H1 (cell line): ENCODE measurements around the gene EVA1B. TPM values are rescaled to one million over a fixed set of nuclear protein-coding genes. Genes with fewer than 3 reads are reported as not detected.
A peak's percentile ranks its signal among the peaks of the same experiment; 100 is the strongest.

ENCODE experiments used
- CTCF ChIA-PET: fragments of 300-600 bp; sonication (Branson Sonifier 250); formaldehyde crosslinking; loops from one replicate; lab custom pipeline; 2021; ENCODE audit not compliant: partially characterized antibody; lab: Charles Lee
- POLR2A ChIA-PET: fragments of 300-600 bp; sonication (Branson Sonifier 250); formaldehyde crosslinking; loops from one replicate; lab custom pipeline; 2021; ENCODE audit warnings: inconsistent platforms; ENCODE audit not compliant: partially characterized antibody; lab: Charles Lee
- DNase-seq, 2 experiments: peaks; one replicate each; pipeline versions ENCODE4 v3.0.0 to v3.0.0-alpha.2; 2010 to 2022; ENCODE audit warnings: low spot score in 2 of 2, low read depth in 1 of 2, mixed read lengths in 1 of 2
- FAIRE-seq: peaks from 2 replicates; lab custom pipeline; 2011; peaks lifted over from hg19 to GRCh38; lab: Jason Lieb, UNC
- H2AFZ ChIP-seq: 2 replicates; pipeline ENCODE4 v1.8.1; 2012; ENCODE audit warnings: low read length, inconsistent platforms
- H2AK5ac ChIP-seq: 2 replicates; pipeline ENCODE4 v1.6.1; 2013; ENCODE audit warnings: low read depth, low read length
- H2BK120ac ChIP-seq: replicated peaks from 2 replicates; pipeline ENCODE3; 2013; ENCODE audit warnings: low read depth, low read length, inconsistent platforms
- H2BK12ac ChIP-seq: 2 replicates; pipeline ENCODE4 v1.6.1; 2013; ENCODE audit warnings: low read depth, low read length
- H2BK15ac ChIP-seq: 2 replicates; pipeline ENCODE4 v1.6.1; 2013; ENCODE audit warnings: low read length
- H2BK20ac ChIP-seq: 2 replicates; pipeline ENCODE4 v1.6.1; 2013; ENCODE audit warnings: low read length
- H2BK5ac ChIP-seq: 2 replicates; pipeline ENCODE4 v1.6.1; 2013; ENCODE audit warnings: low read depth, low read length
- H3K14ac ChIP-seq: 2 replicates; pipeline ENCODE4 v1.6.1; 2013; ENCODE audit warnings: inconsistent platforms; ENCODE audit not compliant: insufficient read length
- H3K18ac ChIP-seq: 2 replicates; pipeline ENCODE4 v1.6.1; 2013; ENCODE audit warnings: low read length; ENCODE audit errors: extremely low read depth
- H3K23ac ChIP-seq: 2 replicates; pipeline ENCODE4 v1.6.1; 2013; ENCODE audit warnings: inconsistent platforms; ENCODE audit not compliant: insufficient read length
- H3K23me2 ChIP-seq: 2 replicates; pipeline ENCODE4 v1.6.1; 2013; ENCODE audit warnings: low read depth, low read length
- H3K27ac ChIP-seq: 2 replicates; pipeline ENCODE4 v1.6.1; 2011; ENCODE audit warnings: low read depth, low read length, inconsistent platforms
- H3K27me3 ChIP-seq, 4 experiments: replicated peaks in 1 of 4; 1 replicate in 1 of 4; 2 replicates in 3 of 4; pipeline versions ENCODE4 v1.6.1 to v1.8.1; 2011 to 2013; ENCODE audit warnings: low read length in 3 of 4, mild to moderate bottlenecking in 3 of 4, inconsistent platforms in 2 of 4, mixed read lengths in 2 of 4, moderate library complexity in 1 of 4; ENCODE audit not compliant: control insufficient read depth in 3 of 4, insufficient read depth in 3 of 4; ENCODE audit errors: extremely low read depth in 1 of 4
- H3K36me3 ChIP-seq, 4 experiments: 2 replicates each; pipeline versions ENCODE4 v1.6.1 to v1.8.1; 2011 to 2013; ENCODE audit warnings: mild to moderate bottlenecking in 4 of 4, low read length in 3 of 4, moderate library complexity in 2 of 4, control low read depth in 1 of 4, inconsistent platforms in 1 of 4; ENCODE audit not compliant: insufficient read depth in 4 of 4, control insufficient read depth in 2 of 4
- H3K4ac ChIP-seq: replicated peaks from 2 replicates; pipeline ENCODE3; 2013; ENCODE audit warnings: low read length, low read depth, mixed read lengths, inconsistent platforms; ENCODE audit not compliant: insufficient read length
- H3K4me1 ChIP-seq, 4 experiments: replicated peaks in 1 of 4; 1 replicate in 1 of 4; 2 replicates in 3 of 4; pipeline versions ENCODE4 v1.6.1 to v1.8.1; 2011 to 2013; ENCODE audit warnings: low read length in 3 of 4, inconsistent platforms in 2 of 4, mixed read lengths in 1 of 4; ENCODE audit not compliant: insufficient read depth in 4 of 4, control insufficient read depth in 3 of 4
- H3K4me2 ChIP-seq, 2 experiments: 2 replicates each; pipeline versions ENCODE4 v1.6.1 to v1.8.1; 2011 to 2013; ENCODE audit warnings: low read depth in 2 of 2, low read length in 2 of 2, control low read depth in 1 of 2, inconsistent platforms in 1 of 2, mild to moderate bottlenecking in 1 of 2; ENCODE audit not compliant: insufficient read depth in 1 of 2
- H3K4me3 ChIP-seq, 4 experiments: fragments of 200-600, 300-600 bp in 1 of 4; sonication (generic), shearing (Covaris generic), sonication (Bioruptor Twin) in 1 of 4; 2 replicates each; pipeline versions ENCODE4 v1.5.1 to v1.8.1; 2011 to 2016; ENCODE audit warnings: low read length in 4 of 4, low read depth in 3 of 4, control low read depth in 2 of 4, inconsistent platforms in 2 of 4, mild to moderate bottlenecking in 2 of 4, mixed read lengths in 1 of 4, moderate library complexity in 1 of 4; ENCODE audit not compliant: insufficient read depth in 2 of 4; ENCODE audit errors: extremely low read depth in 1 of 4
- H3K56ac ChIP-seq: replicated peaks from 2 replicates; pipeline ENCODE3; 2013; ENCODE audit warnings: low read depth, mild to moderate bottlenecking, mixed read lengths, low read length, inconsistent platforms; ENCODE audit not compliant: insufficient read length
- H3K79me1 ChIP-seq: 2 replicates; pipeline ENCODE4 v1.6.1; 2013; ENCODE audit warnings: low read depth, low read length, control low read depth
- H3K79me2 ChIP-seq, 2 experiments: 2 replicates each; pipeline versions ENCODE4 v1.6.1 to v1.8.1; 2012 to 2013; ENCODE audit warnings: low read length in 2 of 2, mild to moderate bottlenecking in 2 of 2, inconsistent platforms in 1 of 2; ENCODE audit not compliant: insufficient read depth in 2 of 2, control insufficient read depth in 1 of 2
- H3K9ac ChIP-seq, 4 experiments: replicated peaks in 1 of 4; 1 replicate in 1 of 4; 2 replicates in 3 of 4; pipeline versions ENCODE4 v1.6.1 to v1.8.1; 2011 to 2013; ENCODE audit warnings: low read depth in 3 of 4, low read length in 3 of 4, control low read depth in 2 of 4, mild to moderate bottlenecking in 2 of 4, moderate library complexity in 2 of 4, inconsistent platforms in 1 of 4; ENCODE audit errors: extremely low read depth in 1 of 4
- H3K9me3 ChIP-seq, 2 experiments: 2 replicates each; pipeline versions ENCODE4 v1.6.1 to v1.8.1; 2012 to 2013; ENCODE audit warnings: mild to moderate bottlenecking in 2 of 2, moderate library complexity in 2 of 2, control low read depth in 1 of 2, inconsistent platforms in 1 of 2, low read depth in 1 of 2, low read length in 1 of 2, mixed read lengths in 1 of 2; ENCODE audit not compliant: insufficient read depth in 2 of 2
- H4K20me1 ChIP-seq, 2 experiments: replicated peaks in 1 of 2; 2 replicates each; pipeline versions ENCODE3 to v1.8.1; 2011 to 2013; ENCODE audit warnings: inconsistent platforms in 2 of 2, low read length in 2 of 2, mild to moderate bottlenecking in 1 of 2; ENCODE audit not compliant: insufficient read depth in 2 of 2, control insufficient read depth in 1 of 2
- H4K5ac ChIP-seq: 2 replicates; pipeline ENCODE4 v1.6.1; 2013; ENCODE audit warnings: low read length, low read depth, mixed read lengths, inconsistent platforms; ENCODE audit not compliant: insufficient read length
- H4K8ac ChIP-seq: 2 replicates; pipeline ENCODE4 v1.8.0; 2013; ENCODE audit warnings: mild to moderate bottlenecking, moderate library complexity, low read length, inconsistent platforms; ENCODE audit not compliant: insufficient read depth; ENCODE audit errors: extremely low read depth
- H4K91ac ChIP-seq: replicated peaks from 2 replicates; pipeline ENCODE3; 2013; ENCODE audit warnings: low read length, mixed read lengths, inconsistent platforms; ENCODE audit not compliant: insufficient read length
- CBX5 ChIP-seq: fragments of 300-800, 300-1000 bp; sonication (generic); IDR thresholded peaks from 2 replicates; pipeline ENCODE4 v1.7.1; 2016; ENCODE audit warnings: antibody characterized with exemption, low read length, low read depth
- HDAC2 ChIP-seq, 2 experiments: fragments of 300-600 bp in 1 of 2; sonication (generic) in 1 of 2; IDR thresholded peaks; 2 replicates each; pipeline ENCODE4 v1.6.1; 2011 to 2012; ENCODE audit warnings: low read depth in 2 of 2, low read length in 2 of 2, mild to moderate bottlenecking in 2 of 2, moderate library complexity in 2 of 2, borderline replicate concordance in 1 of 2, inconsistent platforms in 1 of 2
- NANOG ChIP-seq: IDR thresholded peaks from 2 replicates; pipeline ENCODE4 v1.6.1; 2011; ENCODE audit warnings: low read length, low read depth, mild to moderate bottlenecking, inconsistent platforms; ENCODE audit not compliant: insufficient read depth, poor library complexity, severe bottlenecking
- SIN3A ChIP-seq, 2 experiments: IDR thresholded peaks in 1 of 2; conservative IDR thresholded peaks in 1 of 2; 2 replicates each; pipeline ENCODE4 v1.6.1; 2011 to 2012; ENCODE audit warnings: low read length in 2 of 2, improper control_type of control experiment in 1 of 2, low read depth in 1 of 2, mild to moderate bottlenecking in 1 of 2
- SP4 ChIP-seq: IDR thresholded peaks from 2 replicates; pipeline ENCODE4 v1.6.1; 2012; ENCODE audit warnings: low read length, inconsistent platforms
- SRF ChIP-seq: IDR thresholded peaks from 2 replicates; pipeline ENCODE4 v1.6.1; 2011; ENCODE audit warnings: mild to moderate bottlenecking, low read depth, low read length, moderate library complexity
- TEAD4 ChIP-seq: IDR thresholded peaks from 2 replicates; pipeline ENCODE4 v1.6.1; 2012; ENCODE audit warnings: low read depth, low read length, inconsistent platforms, mixed read lengths
- WGBS, 2 experiments: shearing (Covaris generic) in 1 of 2; methylation state at CpG; one replicate each; pipeline versions ENCODE4 v1.1.6 to v1.1.7; 2013 to 2015; ENCODE audit warnings: low lambda C conversion rate in 2 of 2, mixed read lengths in 2 of 2, inconsistent platforms in 1 of 2, low coverage in 1 of 2, missing lambda C conversion rate in 1 of 2; ENCODE audit not compliant: insufficient replicate concordance in 2 of 2, insufficient coverage in 1 of 2, insufficient read length in 1 of 2; ENCODE audit errors: extremely low coverage in 1 of 2, missing lambda C conversion rate in 1 of 2; 5-methylcytosine and 5-hydroxymethylcytosine counted together
- polyA plus RNA-seq, 7 experiments: library from polyadenylated mRNA; depleted of rRNA in 3 of 7; stranded (reverse) in 5 of 7; unstranded in 2 of 7; fragments of >200 nt in 5 of 7; fragments of 200-250 nt in 2 of 7; gene quantifications; 1 replicate in 5 of 7; 2 replicates in 1 of 7; 4 replicates in 1 of 7; pipeline versions ENCODE4 v1.2.1 to v1.2.3, GENCODE V29; 2011 to 2013; ENCODE audit warnings: missing spikeins in 2 of 7, mixed read lengths in 2 of 7
- total RNA-seq: library from RNA; stranded (reverse); fragmentation: NEBNext Ultra II Directional; extraction: Animal tissue kit (Norgen Biotek cat#: 25700); gene quantifications from 2 replicates; pipeline ENCODE4 v1.2.1, GENCODE V29; 2021
- TF ChIP-seq, protein P1 (sequence below): IDR thresholded peaks from 2 replicates; pipeline ENCODE4 v1.6.1; 2012; ENCODE audit warnings: inconsistent platforms
- TF ChIP-seq, protein P2 (sequence below): IDR thresholded peaks from 2 replicates; pipeline ENCODE4 v1.6.1; 2011; ENCODE audit warnings: low read length, improper control_type of control experiment

EVA1B gene
- total and polyA plus RNA-seq, 2 of the 8 experiments (the other 6 are each of a cell fraction or from before 2014, with no cell fraction given), result 10.0 to 19.9 TPM

- ChIA-PET CTCF (interaction anchor here (1.3 to 3.1 kb wide), 3 partner anchors 14 to 21 kb away, joined by 3 to 19 read pairs (median 5); partner anchors contain the start of gene SH3D21), POLR2A (interaction anchor here (4.7 kb wide), 1 partner anchor 11 kb away, joined by 23 read pairs; no protein-coding TSS in a partner anchor)
- no peak for DNase-seq
- Histone ChIP-seq H3K4me1 (peaks cover 0 to 11% (median 5%) of the 10 kb centered on the region in 4 experiments; a peak in 6 of 7 replicates), H2BK20ac (no peak overlapping the region), H4K91ac (no peak overlapping the region), H2BK5ac (no peak overlapping the region), H2AFZ (no peak overlapping the region), H3K23me2 (peaks cover 13% of the 10 kb centered on the region), H3K9ac (no peak overlapping the region), H3K27me3 (peaks cover 0 to 21% (median 8%) of the 10 kb centered on the region in 4 experiments; a peak in 5 of 7 replicates), H3K18ac (no peak overlapping the region; the same call in 1 of the 2 replicates), H3K79me2 (no peaks in the 10 kb centered on the region), H3K9me3 (no peaks in the 10 kb centered on the region), H2BK12ac (no peak overlapping the region), H2AK5ac (peak overlapping the region; percentile 86; the same call in 1 of the 2 replicates), H4K5ac (no peak overlapping the region), H3K4me2 (no peak overlapping the region), H4K8ac (peak overlapping the region; percentile 23; the same call in 1 of the 2 replicates), H3K56ac (no peak overlapping the region), H3K14ac (no peak overlapping the region), H2BK120ac (no peak overlapping the region), H3K4ac (no peak overlapping the region), H3K4me3 (no peak overlapping the region), H3K79me1 (no peaks in the 10 kb centered on the region; the same call in 1 of the 2 replicates), H4K20me1 (no peaks in the 10 kb centered on the region), H3K23ac (no peak overlapping the region), H2BK15ac (no peak overlapping the region), H3K36me3 (no peaks in the 10 kb centered on the region), H3K27ac (no peak overlapping the region)
- 97% methylated on average over 9 of the region's 9 CpGs; no CpG with 5 or more reads in 1 of the 2 experiments for WGBS, 2 experiments
- FAIRE-seq, result no peak
- TF ChIP-seq, protein P1, sequence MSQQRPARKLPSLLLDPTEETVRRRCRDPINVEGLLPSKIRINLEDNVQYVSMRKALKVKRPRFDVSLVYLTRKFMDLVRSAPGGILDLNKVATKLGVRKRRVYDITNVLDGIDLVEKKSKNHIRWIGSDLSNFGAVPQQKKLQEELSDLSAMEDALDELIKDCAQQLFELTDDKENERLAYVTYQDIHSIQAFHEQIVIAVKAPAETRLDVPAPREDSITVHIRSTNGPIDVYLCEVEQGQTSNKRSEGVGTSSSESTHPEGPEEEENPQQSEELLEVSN, result no peak
- TF ChIP-seq SRF (no peak), NANOG (no peak), HDAC2 (IDR thresholded peaks at IDR 0.05; ENCODE audit: borderline replicate concordance in 1 of 2, low read depth in 2 of 2, low read length in 2 of 2) (no peak), CBX5 (no peak), SP4 (no peak), SIN3A (conservative IDR thresholded peaks at IDR 0.05 in 1 of 2, IDR thresholded peaks at IDR 0.05 in 1 of 2; ENCODE audit: low read depth in 1 of 2, low read length in 2 of 2) (no peak), TEAD4 (no peak)
- TF ChIP-seq, protein P2, sequence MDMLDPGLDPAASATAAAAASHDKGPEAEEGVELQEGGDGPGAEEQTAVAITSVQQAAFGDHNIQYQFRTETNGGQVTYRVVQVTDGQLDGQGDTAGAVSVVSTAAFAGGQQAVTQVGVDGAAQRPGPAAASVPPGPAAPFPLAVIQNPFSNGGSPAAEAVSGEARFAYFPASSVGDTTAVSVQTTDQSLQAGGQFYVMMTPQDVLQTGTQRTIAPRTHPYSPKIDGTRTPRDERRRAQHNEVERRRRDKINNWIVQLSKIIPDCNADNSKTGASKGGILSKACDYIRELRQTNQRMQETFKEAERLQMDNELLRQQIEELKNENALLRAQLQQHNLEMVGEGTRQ, result no peak
These were observed 4.1 kb upstream of the EVA1B start for GRCh38 chr1:36327421-36328087.
